ENCODE results near the gene DENND1A. TPM values are rescaled to one million over a fixed set of nuclear protein-coding genes. Genes with fewer than 3 reads are reported as not detected.
A peak's percentile ranks its signal among the peaks of the same experiment; 100 is the strongest.
"Not testable (repeated sequence)": the region's sequence is repeated elsewhere in the genome, so short reads cannot be mapped to it uniquely, and the experiment has no call there.

DENND1A gene
- polyA plus RNA-seq, 2 of the 4 experiments (the other 2 are of a cell fraction) = 15.1 to 21.9 TPM

GRCh38 chr9:123335986-123336329 is 594.0 kb downstream of the DENND1A start:
- ATAC-seq (no peak), FAIRE-seq (no peak), DNase-seq (ENCODE audit: low read depth in 1 of 2, low spot score in 1 of 2) (no peak)
- POLR2A ChIA-PET = no interaction called here
- Histone ChIP-seq H3K4me2 (no peak overlapping the region), H3K4me1 (no peaks in the 10 kb centered on the region), H3K27ac (no peak overlapping the region), H3K9me3 (no peaks in the 10 kb centered on the region), H3K4me3 (no peak overlapping the region)
- TF ChIP-seq HDAC2 (IDR thresholded peaks at IDR 0.05) = no peak
- no peak for TF ChIP-seq TFCP2L1 (CRISPR knock-in tag; IDR thresholded peaks at IDR 0.05)
- WGBS (ENCODE audit: missing lambda C conversion rate) = 84% methylated on average over 6 of the region's 6 CpGs
- CTCF ChIA-PET = interaction anchor here (1.0 to 9.1 kb wide), 5 partner anchors 9 to 254 kb away, joined by 3 to 84 read pairs (median 4); no protein-coding TSS in a partner anchor

- ChIA-PET CTCF (interaction anchor here (1.0 to 9.1 kb wide), 5 partner anchors 9 to 254 kb away, joined by 3 to 84 read pairs (median 5); no protein-coding TSS in a partner anchor), POLR2A (no interaction called here)
- FAIRE-seq (no peak), ATAC-seq (peak in 1 of 2 experiments; percentile 35; a peak in 2 of 6 replicates), DNase-seq (ENCODE audit: low read depth in 1 of 2, low spot score in 1 of 2) (no peak)
- H3K9me3 ChIP-seq = no peaks in the 10 kb centered on the region
- WGBS (ENCODE audit: missing lambda C conversion rate) = 62% methylated on average over 9 of the region's 9 CpGs
- H3K4me1 ChIP-seq = no peaks in the 10 kb centered on the region
- H3K4me2 ChIP-seq = no peak overlapping the region
- TF ChIP-seq MAFK (IDR thresholded peaks at IDR 0.05; ENCODE audit: partially characterized antibody) = peak; percentile 78
- no peak for TF ChIP-seq REST (IDR thresholded peaks at IDR 0.05)
- H3K4me3 ChIP-seq = no peak overlapping the region
- no peak overlapping the region for H3K27ac ChIP-seq
Measured at GRCh38 chr9:123335193-123335985, 594.5 kb downstream of the DENND1A start.

- Histone ChIP-seq H3K9me3 (no peaks in the 10 kb centered on the region), H3K4me3 (no peak overlapping the region), H3K27ac (no peak overlapping the region), H3K4me2 (no peak overlapping the region), H3K4me1 (no peaks in the 10 kb centered on the region)
- ChIA-PET POLR2A (no interaction called here), CTCF (interaction anchor here (0.9 to 9.1 kb wide), 5 partner anchors 10 to 253 kb away, joined by 3 to 84 read pairs (median 4); no protein-coding TSS in a partner anchor)
- TF ChIP-seq NR3C1 (IDR thresholded peaks at IDR 0.05) (no peak), NFE2L2 (conservative IDR thresholded peaks at IDR 0.05; ENCODE audit: low read length) (no peak), USF2 (IDR thresholded peaks at IDR 0.05) (no peak), REST (IDR thresholded peaks at IDR 0.05) (no peak)
- TF ChIP-seq, protein P1, sequence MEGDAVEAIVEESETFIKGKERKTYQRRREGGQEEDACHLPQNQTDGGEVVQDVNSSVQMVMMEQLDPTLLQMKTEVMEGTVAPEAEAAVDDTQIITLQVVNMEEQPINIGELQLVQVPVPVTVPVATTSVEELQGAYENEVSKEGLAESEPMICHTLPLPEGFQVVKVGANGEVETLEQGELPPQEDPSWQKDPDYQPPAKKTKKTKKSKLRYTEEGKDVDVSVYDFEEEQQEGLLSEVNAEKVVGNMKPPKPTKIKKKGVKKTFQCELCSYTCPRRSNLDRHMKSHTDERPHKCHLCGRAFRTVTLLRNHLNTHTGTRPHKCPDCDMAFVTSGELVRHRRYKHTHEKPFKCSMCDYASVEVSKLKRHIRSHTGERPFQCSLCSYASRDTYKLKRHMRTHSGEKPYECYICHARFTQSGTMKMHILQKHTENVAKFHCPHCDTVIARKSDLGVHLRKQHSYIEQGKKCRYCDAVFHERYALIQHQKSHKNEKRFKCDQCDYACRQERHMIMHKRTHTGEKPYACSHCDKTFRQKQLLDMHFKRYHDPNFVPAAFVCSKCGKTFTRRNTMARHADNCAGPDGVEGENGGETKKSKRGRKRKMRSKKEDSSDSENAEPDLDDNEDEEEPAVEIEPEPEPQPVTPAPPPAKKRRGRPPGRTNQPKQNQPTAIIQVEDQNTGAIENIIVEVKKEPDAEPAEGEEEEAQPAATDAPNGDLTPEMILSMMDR (IDR thresholded peaks at IDR 0.05) = no peak
- FAIRE-seq (no peak), DNase-seq (ENCODE audit: low read depth in 1 of 2, low spot score in 1 of 2) (no peak), ATAC-seq (no peak)
- WGBS (ENCODE audit: missing lambda C conversion rate) = 75% methylated on average over 3 of the region's 3 CpGs
Measured at GRCh38 chr9:123334639-123335038, 595.3 kb downstream of the DENND1A start.

DNA sequence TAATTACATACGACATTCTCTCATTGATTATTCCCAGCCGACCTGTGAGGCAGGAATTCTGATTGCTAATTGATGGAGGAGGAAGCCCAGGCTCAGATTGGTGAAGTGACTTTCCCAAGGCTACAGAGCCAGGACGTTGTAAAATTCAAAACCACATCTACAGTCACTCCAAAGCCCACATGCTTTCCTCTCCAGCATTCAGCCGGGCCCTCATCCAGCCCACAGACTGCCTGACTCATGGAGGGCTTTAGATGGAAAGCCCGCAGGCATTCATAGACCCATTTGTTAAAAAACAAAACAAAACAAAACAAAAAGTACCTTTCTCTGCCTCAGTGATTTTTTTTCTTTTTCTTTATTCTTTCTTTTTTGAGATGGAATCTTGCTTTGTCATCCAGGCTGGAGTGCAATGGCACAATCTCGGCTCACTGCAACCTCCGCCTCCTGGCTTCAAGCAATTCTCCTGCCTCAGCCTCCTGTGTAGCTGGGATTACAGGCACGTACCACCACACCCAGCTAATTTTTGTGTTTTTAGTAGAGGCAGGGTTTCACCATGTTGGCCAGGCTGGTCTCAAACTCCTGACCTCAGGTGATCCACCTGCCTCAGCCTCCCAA is 596.8 kb downstream of the DENND1A start:
- H3K27ac ChIP-seq; H3K9me3 ChIP-seq; H3K4me3 ChIP-seq; H3K4me1 ChIP-seq; DNase-seq (ENCODE audit: low read depth in 1 of 2, low spot score in 1 of 2); POLR2A ChIA-PET; H3K4me2 ChIP-seq; FAIRE-seq; ATAC-seq: not testable (repeated sequence)
- 83% methylated on average over 8 of the region's 8 CpGs for WGBS (ENCODE audit: missing lambda C conversion rate)
- CTCF ChIA-PET = interaction anchor here (0.8 to 9.1 kb wide), 3 partner anchors 13 to 21 kb away, joined by 3 to 84 read pairs (median 3); no protein-coding TSS in a partner anchor
